CD14-positive monocyte (primary cell): ENCODE data around the gene SCRN2. TPM values are rescaled to one million over a fixed set of nuclear protein-coding genes. Genes with fewer than 3 reads are reported as not detected.

ENCODE experiments used
- DNase-seq, 3 donors: peaks; one replicate each; pipeline ENCODE4 v3.0.0-alpha.2; 2011 to 2022
- H2AFZ ChIP-seq: 2 replicates; pipeline ENCODE4 v1.6.0; 2012; ENCODE audit warnings: mild to moderate bottlenecking, low read depth, low read length, inconsistent platforms; ENCODE audit not compliant: insufficient read depth, poor library complexity, severe bottlenecking
- H3K27ac ChIP-seq, 2 donors: 1 replicate in 1 of 2; 2 replicates in 1 of 2; pipeline ENCODE4 v1.5.1; 2012 to 2013; ENCODE audit warnings: low read length in 2 of 2, control low read depth in 1 of 2, inconsistent platforms in 1 of 2, low read depth in 1 of 2, mild to moderate bottlenecking in 1 of 2
- H3K27me3 ChIP-seq, 2 donors: one replicate each; pipeline versions ENCODE4 v1.6.0 to v1.6.1; 2011 to 2013; ENCODE audit warnings: low read length in 2 of 2; ENCODE audit not compliant: control insufficient read depth in 2 of 2, insufficient read depth in 2 of 2
- H3K36me3 ChIP-seq, 2 donors: replicated peaks in 1 of 2; 1 replicate in 1 of 2; 2 replicates in 1 of 2; pipeline versions ENCODE4 v1.5.1 to v1.6.1; 2012 to 2013; ENCODE audit warnings: low read length in 2 of 2, control low read depth in 1 of 2, inconsistent platforms in 1 of 2, mild to moderate bottlenecking in 1 of 2; ENCODE audit not compliant: insufficient read depth in 2 of 2, control insufficient read depth in 1 of 2
- H3K4me1 ChIP-seq, 2 donors: 1 replicate in 1 of 2; 2 replicates in 1 of 2; pipeline versions ENCODE4 v1.5.1 to v1.6.1; 2012 to 2013; ENCODE audit warnings: low read length in 2 of 2, control low read depth in 1 of 2, inconsistent platforms in 1 of 2, mild to moderate bottlenecking in 1 of 2, moderate library complexity in 1 of 2; ENCODE audit not compliant: insufficient read depth in 2 of 2, control insufficient read depth in 1 of 2
- H3K4me2 ChIP-seq: replicated peaks from 2 replicates; pipeline ENCODE3; 2012; ENCODE audit warnings: low read length, moderate library complexity, mild to moderate bottlenecking; ENCODE audit not compliant: poor library complexity, severe bottlenecking; ENCODE audit errors: extremely low read depth
- H3K4me3 ChIP-seq, 3 experiments: fragments of 200-600 bp in 1 of 3; sonication (generic) in 1 of 3; replicated peaks in 1 of 3; 1 replicate in 2 of 3; 2 replicates in 1 of 3; pipeline ENCODE4 v1.5.1; 2011 to 2013; ENCODE audit warnings: low read length in 3 of 3, mild to moderate bottlenecking in 3 of 3, control low read depth in 2 of 3, low read depth in 2 of 3, inconsistent platforms in 1 of 3, moderate library complexity in 1 of 3
- H3K79me2 ChIP-seq: 2 replicates; pipeline ENCODE4 v1.6.0; 2012; ENCODE audit warnings: mild to moderate bottlenecking, control low read depth, inconsistent platforms, low read length, moderate library complexity; ENCODE audit not compliant: insufficient read depth
- H3K9ac ChIP-seq: 2 replicates; pipeline ENCODE4 v1.6.0; 2017; ENCODE audit warnings: low read length, mild to moderate bottlenecking; ENCODE audit not compliant: insufficient read depth, poor library complexity, severe bottlenecking
- H3K9me3 ChIP-seq, 2 donors: replicated peaks in 1 of 2; 1 replicate in 1 of 2; 2 replicates in 1 of 2; pipeline versions ENCODE4 v1.5.1 to v1.6.1; 2012 to 2013; ENCODE audit warnings: low read length in 2 of 2, control low read depth in 1 of 2; ENCODE audit not compliant: control insufficient read depth in 1 of 2, insufficient read depth in 1 of 2
- H4K20me1 ChIP-seq: 2 replicates; pipeline ENCODE4 v1.6.0; 2012; ENCODE audit warnings: mild to moderate bottlenecking, low read length, control low read depth, moderate library complexity; ENCODE audit not compliant: insufficient read depth
- H3K27ac Mint-ChIP-seq, 7 donors: one replicate each; pipeline ENCODE4 v1.8.0; 2020; ENCODE audit warnings: mild to moderate bottlenecking in 7 of 7, mixed read lengths in 7 of 7, moderate library complexity in 6 of 7, inconsistent platforms in 2 of 7
- H3K27me3 Mint-ChIP-seq, 3 donors: one replicate each; pipeline ENCODE4 v1.8.0; 2021 to 2022; ENCODE audit warnings: low read depth in 3 of 3, mild to moderate bottlenecking in 3 of 3, mixed read lengths in 3 of 3, moderate library complexity in 3 of 3, inconsistent platforms in 1 of 3
- H3K36me3 Mint-ChIP-seq, 2 donors: one replicate each; pipeline ENCODE4 v1.8.0; 2020; ENCODE audit warnings: mixed read lengths in 2 of 2, inconsistent platforms in 1 of 2, mild to moderate bottlenecking in 1 of 2
- H3K4me1 Mint-ChIP-seq: one replicate; pipeline ENCODE4 v1.8.0; 2020; ENCODE audit warnings: mild to moderate bottlenecking, mixed read lengths
- H3K4me3 Mint-ChIP-seq, 2 donors: one replicate each; pipeline ENCODE4 v1.8.0; 2020; ENCODE audit warnings: mild to moderate bottlenecking in 2 of 2, mixed read lengths in 2 of 2, moderate library complexity in 1 of 2
- H3K9me3 Mint-ChIP-seq, 7 donors: one replicate each; pipeline ENCODE4 v1.8.0; 2020 to 2022; ENCODE audit warnings: mixed read lengths in 7 of 7, mild to moderate bottlenecking in 6 of 7, moderate library complexity in 6 of 7, inconsistent platforms in 2 of 7
- CTCF ChIP-seq: fragments of 200-600 bp; IDR thresholded peaks from one replicate; pipeline ENCODE4 v1.8.0; 2022; ENCODE audit warnings: antibody characterized with exemption, mild to moderate bottlenecking
- WGBS: methylation state at CpG from one replicate; pipeline ENCODE4 v1.1.5; 2013; ENCODE audit warnings: missing lambda C conversion rate; ENCODE audit not compliant: insufficient coverage; 5-methylcytosine and 5-hydroxymethylcytosine counted together
- intact Hi-C, 2 donors: fragments of 100-400 bp; cut with micrococcal nuclease; formaldehyde crosslinking; loops; one replicate each; pipeline versions ENCODE4 v1.15.0 to v1.15.1; 2023
- polyA plus RNA-seq, 3 donors: library from polyadenylated mRNA; depleted of rRNA in 1 of 3; unstranded in 2 of 3; stranded (reverse) in 1 of 3; fragments of 300-500 nt in 2 of 3; fragments of >200 nt in 1 of 3; fragmentation: Illumina TruSeq in 2 of 3; gene quantifications; 1 replicate in 2 of 3; 2 replicates in 1 of 3; pipeline ENCODE4 v1.2.3, GENCODE V29; 2012 to 2021

Gene SCRN2
- polyA plus RNA-seq, 3 donors, result 13.2 to 45.1 (median 14.5) TPM

GRCh38 chr17:47801176-47801765, 39.8 kb downstream of the SCRN2 start:
- WGBS, result 100% methylated on average over 2 of the region's 4 CpGs
- Histone ChIP-seq H3K9me3 (no peaks in the 10 kb centered on the region), H3K27ac (no peak overlapping the region), H3K4me1 (no peaks in the 10 kb centered on the region), H3K9ac (no peak overlapping the region), H3K27me3 (no peaks in the 10 kb centered on the region), H4K20me1 (no peaks in the 10 kb centered on the region), H3K4me2 (no peak overlapping the region), H3K4me3 (no peak overlapping the region), H3K36me3 (no peaks in the 10 kb centered on the region), H3K79me2 (no peaks in the 10 kb centered on the region), H2AFZ (no peak overlapping the region)
- H3K27me3 Mint-ChIP-seq, result peaks cover 10 to 16% (median 10%) of the 10 kb centered on the region in 3 donors
- H3K36me3 Mint-ChIP-seq, result no peaks in the 10 kb centered on the region
- H3K27ac Mint-ChIP-seq, result no peak overlapping the region
- H3K9me3 Mint-ChIP-seq, result peaks cover 0 to 2% (median 0%) of the 10 kb centered on the region in 7 donors
- no peak for TF ChIP-seq CTCF
- H3K4me1 Mint-ChIP-seq, result no peaks in the 10 kb centered on the region
- intact Hi-C loops, result no loop called here
- no peak overlapping the region for H3K4me3 Mint-ChIP-seq
- DNase-seq, result no peak

- Histone ChIP-seq H3K9ac (no peak overlapping the region), H3K79me2 (no peaks in the 10 kb centered on the region), H3K4me1 (no peaks in the 10 kb centered on the region), H3K36me3 (no peaks in the 10 kb centered on the region), H2AFZ (no peak overlapping the region), H4K20me1 (no peaks in the 10 kb centered on the region), H3K4me3 (no peak overlapping the region), H3K9me3 (no peaks in the 10 kb centered on the region), H3K4me2 (no peak overlapping the region), H3K27ac (no peak overlapping the region), H3K27me3 (no peaks in the 10 kb centered on the region)
- no peaks in the 10 kb centered on the region for H3K4me1 Mint-ChIP-seq
- no peaks in the 10 kb centered on the region for H3K36me3 Mint-ChIP-seq
- H3K9me3 Mint-ChIP-seq, result peaks cover 0 to 2% (median 0%) of the 10 kb centered on the region in 7 donors
- no peak overlapping the region for H3K27ac Mint-ChIP-seq
- peaks cover 11 to 19% (median 13%) of the 10 kb centered on the region in 3 donors for H3K27me3 Mint-ChIP-seq
- 93% methylated on average over 12 of the region's 12 CpGs for WGBS
- no peak for TF ChIP-seq CTCF
- no peak overlapping the region for H3K4me3 Mint-ChIP-seq
- DNase-seq, result peak in 1 of 3 donors; percentile 2
- intact Hi-C loops, result no loop called here
These were observed 40.4 kb downstream of the SCRN2 start for GRCh38 chr17:47800686-47801085.
